ENCODE results near the gene ZNF330. TPM values are rescaled to one million over a fixed set of nuclear protein-coding genes. Genes with fewer than 3 reads are reported as not detected.
A peak's percentile ranks its signal among the peaks of the same experiment; 100 is the strongest.
"Not testable (repeated sequence)": the region's sequence is repeated elsewhere in the genome, so short reads cannot be mapped to it uniquely, and the experiment has no call there.

ZNF330 gene
- total RNA-seq, 1 experiment from 2014 or later: 43.9 TPM

DNA sequence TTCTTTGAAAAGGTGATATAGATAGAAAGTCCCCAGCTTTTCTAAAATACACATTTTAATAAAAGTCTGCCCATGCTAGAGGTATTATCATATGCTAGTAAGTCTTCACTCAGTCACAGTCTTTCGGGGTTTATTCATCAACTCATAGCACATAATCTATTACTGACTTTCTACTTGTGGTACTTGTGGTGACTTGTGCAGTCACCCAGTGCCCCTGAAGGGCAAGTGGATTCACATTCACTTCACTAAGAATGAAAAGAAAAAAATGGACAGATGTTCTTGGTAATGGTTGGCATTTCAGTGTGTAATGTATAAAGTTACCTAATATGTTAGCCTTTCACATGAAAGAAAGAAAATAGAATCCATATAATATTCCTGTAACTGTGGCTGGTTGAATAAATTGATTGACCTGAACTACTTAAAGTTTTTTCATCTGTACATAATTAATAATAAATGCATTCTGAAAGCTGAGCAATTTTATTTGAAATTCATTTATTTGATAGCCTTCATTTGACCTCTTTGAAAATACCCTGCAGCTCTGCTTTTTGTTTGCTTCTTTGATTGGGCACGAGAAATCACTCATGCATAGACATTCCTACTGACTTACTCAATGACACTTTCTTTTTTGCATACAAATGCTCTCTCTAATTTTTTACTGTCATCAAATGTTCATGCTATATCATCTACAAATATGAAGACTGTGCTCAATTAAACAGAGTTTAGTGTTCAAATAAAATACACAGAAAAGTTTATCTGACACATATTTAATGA is 39.5 kb upstream of the ZNF330 start (continued):
- TF ChIP-seq GRHL2 (CRISPR knock-in tag; IDR thresholded peaks at IDR 0.05; ENCODE audit: insufficient replicate concordance, severe bottlenecking) (no peak), NFE2L1 (CRISPR knock-in tag; IDR thresholded peaks at IDR 0.05) (no peak), ZNF232 (CRISPR knock-in tag; IDR thresholded peaks at IDR 0.05) (no peak), CBFB (CRISPR knock-in tag; IDR thresholded peaks at IDR 0.05; ENCODE audit: low read depth) (no peak), ZNF671 (CRISPR knock-in tag; IDR thresholded peaks at IDR 0.05) (no peak), RELA (CRISPR knock-in tag; IDR thresholded peaks at IDR 0.05; ENCODE audit: borderline replicate concordance) (no peak), ZNF263 (CRISPR knock-in tag; IDR thresholded peaks at IDR 0.05; ENCODE audit: low read depth) (no peak), CREM (CRISPR knock-in tag; IDR thresholded peaks at IDR 0.05) (no peak)
- TF ChIP-seq, protein P1, sequence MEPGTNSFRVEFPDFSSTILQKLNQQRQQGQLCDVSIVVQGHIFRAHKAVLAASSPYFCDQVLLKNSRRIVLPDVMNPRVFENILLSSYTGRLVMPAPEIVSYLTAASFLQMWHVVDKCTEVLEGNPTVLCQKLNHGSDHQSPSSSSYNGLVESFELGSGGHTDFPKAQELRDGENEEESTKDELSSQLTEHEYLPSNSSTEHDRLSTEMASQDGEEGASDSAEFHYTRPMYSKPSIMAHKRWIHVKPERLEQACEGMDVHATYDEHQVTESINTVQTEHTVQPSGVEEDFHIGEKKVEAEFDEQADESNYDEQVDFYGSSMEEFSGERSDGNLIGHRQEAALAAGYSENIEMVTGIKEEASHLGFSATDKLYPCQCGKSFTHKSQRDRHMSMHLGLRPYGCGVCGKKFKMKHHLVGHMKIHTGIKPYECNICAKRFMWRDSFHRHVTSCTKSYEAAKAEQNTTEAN (CRISPR knock-in tag; IDR thresholded peaks at IDR 0.05): no peak
- TF ChIP-seq, protein P2, sequence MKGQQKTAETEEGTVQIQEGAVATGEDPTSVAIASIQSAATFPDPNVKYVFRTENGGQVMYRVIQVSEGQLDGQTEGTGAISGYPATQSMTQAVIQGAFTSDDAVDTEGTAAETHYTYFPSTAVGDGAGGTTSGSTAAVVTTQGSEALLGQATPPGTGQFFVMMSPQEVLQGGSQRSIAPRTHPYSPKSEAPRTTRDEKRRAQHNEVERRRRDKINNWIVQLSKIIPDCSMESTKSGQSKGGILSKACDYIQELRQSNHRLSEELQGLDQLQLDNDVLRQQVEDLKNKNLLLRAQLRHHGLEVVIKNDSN (CRISPR knock-in tag; IDR thresholded peaks at IDR 0.05): no peak
- TF ChIP-seq, protein P3, sequence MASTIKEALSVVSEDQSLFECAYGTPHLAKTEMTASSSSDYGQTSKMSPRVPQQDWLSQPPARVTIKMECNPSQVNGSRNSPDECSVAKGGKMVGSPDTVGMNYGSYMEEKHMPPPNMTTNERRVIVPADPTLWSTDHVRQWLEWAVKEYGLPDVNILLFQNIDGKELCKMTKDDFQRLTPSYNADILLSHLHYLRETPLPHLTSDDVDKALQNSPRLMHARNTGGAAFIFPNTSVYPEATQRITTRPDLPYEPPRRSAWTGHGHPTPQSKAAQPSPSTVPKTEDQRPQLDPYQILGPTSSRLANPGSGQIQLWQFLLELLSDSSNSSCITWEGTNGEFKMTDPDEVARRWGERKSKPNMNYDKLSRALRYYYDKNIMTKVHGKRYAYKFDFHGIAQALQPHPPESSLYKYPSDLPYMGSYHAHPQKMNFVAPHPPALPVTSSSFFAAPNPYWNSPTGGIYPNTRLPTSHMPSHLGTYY (CRISPR knock-in tag; IDR thresholded peaks at IDR 0.05): no peak
- TF ChIP-seq, protein P4, sequence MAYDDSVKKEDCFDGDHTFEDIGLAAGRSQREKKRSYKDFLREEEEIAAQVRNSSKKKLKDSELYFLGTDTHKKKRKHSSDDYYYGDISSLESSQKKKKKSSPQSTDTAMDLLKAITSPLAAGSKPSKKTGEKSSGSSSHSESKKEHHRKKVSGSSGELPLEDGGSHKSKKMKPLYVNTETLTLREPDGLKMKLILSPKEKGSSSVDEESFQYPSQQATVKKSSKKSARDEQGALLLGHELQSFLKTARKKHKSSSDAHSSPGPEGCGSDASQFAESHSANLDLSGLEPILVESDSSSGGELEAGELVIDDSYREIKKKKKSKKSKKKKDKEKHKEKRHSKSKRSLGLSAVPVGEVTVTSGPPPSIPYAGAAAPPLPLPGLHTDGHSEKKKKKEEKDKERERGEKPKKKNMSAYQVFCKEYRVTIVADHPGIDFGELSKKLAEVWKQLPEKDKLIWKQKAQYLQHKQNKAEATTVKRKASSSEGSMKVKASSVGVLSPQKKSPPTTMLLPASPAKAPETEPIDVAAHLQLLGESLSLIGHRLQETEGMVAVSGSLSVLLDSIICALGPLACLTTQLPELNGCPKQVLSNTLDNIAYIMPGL (CRISPR knock-in tag; IDR thresholded peaks at IDR 0.05): no peak
- TF ChIP-seq, protein P5, sequence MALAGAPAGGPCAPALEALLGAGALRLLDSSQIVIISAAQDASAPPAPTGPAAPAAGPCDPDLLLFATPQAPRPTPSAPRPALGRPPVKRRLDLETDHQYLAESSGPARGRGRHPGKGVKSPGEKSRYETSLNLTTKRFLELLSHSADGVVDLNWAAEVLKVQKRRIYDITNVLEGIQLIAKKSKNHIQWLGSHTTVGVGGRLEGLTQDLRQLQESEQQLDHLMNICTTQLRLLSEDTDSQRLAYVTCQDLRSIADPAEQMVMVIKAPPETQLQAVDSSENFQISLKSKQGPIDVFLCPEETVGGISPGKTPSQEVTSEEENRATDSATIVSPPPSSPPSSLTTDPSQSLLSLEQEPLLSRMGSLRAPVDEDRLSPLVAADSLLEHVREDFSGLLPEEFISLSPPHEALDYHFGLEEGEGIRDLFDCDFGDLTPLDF (CRISPR knock-in tag; IDR thresholded peaks at IDR 0.05): no peak

DNA sequence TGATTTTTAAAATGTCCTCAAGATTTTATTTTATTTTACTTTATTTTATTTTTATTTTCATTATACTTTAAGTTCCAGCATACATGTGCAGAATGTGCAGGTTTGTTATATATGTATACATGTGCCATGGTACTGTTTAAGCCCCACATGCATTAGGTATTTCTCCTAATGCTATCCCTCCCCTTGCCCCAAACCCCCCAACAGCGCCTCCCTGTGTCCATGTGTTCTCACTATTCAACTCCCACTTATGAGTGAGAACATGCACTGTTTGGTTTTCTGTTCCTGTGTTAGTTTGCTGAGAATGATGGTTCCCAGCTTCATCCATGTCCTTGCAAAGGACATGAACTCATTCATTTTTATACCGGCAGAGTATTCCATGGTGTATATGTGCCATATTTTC is 37.2 kb upstream of the ZNF330 start:
- ATAC-seq: peak; percentile 66
- peak; percentile 42 for DNase-seq (ENCODE audit: low spot score)
- CTCF ChIA-PET; H3K27ac Mint-ChIP-seq; H3K9me3 Mint-ChIP-seq; H3K4me1 Mint-ChIP-seq; H3K36me3 Mint-ChIP-seq; H3K27me3 Mint-ChIP-seq (ENCODE audit: low read depth); H3K4me3 Mint-ChIP-seq; POLR2A ChIA-PET: not testable (repeated sequence)
- TF ChIP-seq, protein P6, sequence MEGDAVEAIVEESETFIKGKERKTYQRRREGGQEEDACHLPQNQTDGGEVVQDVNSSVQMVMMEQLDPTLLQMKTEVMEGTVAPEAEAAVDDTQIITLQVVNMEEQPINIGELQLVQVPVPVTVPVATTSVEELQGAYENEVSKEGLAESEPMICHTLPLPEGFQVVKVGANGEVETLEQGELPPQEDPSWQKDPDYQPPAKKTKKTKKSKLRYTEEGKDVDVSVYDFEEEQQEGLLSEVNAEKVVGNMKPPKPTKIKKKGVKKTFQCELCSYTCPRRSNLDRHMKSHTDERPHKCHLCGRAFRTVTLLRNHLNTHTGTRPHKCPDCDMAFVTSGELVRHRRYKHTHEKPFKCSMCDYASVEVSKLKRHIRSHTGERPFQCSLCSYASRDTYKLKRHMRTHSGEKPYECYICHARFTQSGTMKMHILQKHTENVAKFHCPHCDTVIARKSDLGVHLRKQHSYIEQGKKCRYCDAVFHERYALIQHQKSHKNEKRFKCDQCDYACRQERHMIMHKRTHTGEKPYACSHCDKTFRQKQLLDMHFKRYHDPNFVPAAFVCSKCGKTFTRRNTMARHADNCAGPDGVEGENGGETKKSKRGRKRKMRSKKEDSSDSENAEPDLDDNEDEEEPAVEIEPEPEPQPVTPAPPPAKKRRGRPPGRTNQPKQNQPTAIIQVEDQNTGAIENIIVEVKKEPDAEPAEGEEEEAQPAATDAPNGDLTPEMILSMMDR (IDR thresholded peaks at IDR 0.05): peak; percentile 24; the same call in 1 of the 2 replicates

DNA sequence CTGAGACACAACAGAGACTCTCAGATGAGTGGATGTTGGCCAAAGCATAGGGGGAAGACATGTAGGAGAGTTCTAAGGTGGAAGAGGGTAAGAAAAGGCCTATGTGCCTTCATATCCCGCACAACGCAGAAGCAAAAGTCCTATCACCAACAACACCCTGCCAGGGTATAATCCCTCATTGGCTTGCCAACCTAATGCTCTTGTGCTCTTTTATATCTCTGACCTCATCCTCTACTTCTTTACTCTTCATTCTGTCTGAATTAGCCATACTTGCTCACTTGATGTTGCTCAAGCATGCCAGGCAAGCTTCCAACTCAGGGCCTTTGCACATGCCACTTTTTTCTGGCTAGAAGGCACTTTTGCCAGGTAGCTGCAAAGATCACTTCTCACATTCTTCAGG is 28.1 kb upstream of the ZNF330 start:
- H3K9me3 Mint-ChIP-seq: peaks cover 7% of the 10 kb centered on the region
- 0 out of 2 replicates have a peak, but pooled peaks cover 3% of the 10 kb centered on the region for H3K36me3 Mint-ChIP-seq
- CTCF ChIA-PET: no interaction called here
- TF ChIP-seq EMX1 (CRISPR knock-in tag; IDR thresholded peaks at IDR 0.05): no peak
- no peak for TF ChIP-seq NFYB (CRISPR knock-in tag; conservative IDR thresholded peaks at IDR 0.05; ENCODE audit: low read depth)
- TF ChIP-seq ZNF396 (CRISPR knock-in tag; IDR thresholded peaks at IDR 0.05; ENCODE audit: borderline replicate concordance): no peak
- no peak for TF ChIP-seq SP1 (CRISPR knock-in tag; conservative IDR thresholded peaks at IDR 0.05)
- no peak for TF ChIP-seq ZBTB21 (CRISPR knock-in tag; IDR thresholded peaks at IDR 0.05; ENCODE audit: borderline replicate concordance)
- no peak for TF ChIP-seq ZNF121 (CRISPR knock-in tag; IDR thresholded peaks at IDR 0.05)
- TF ChIP-seq, protein P7, sequence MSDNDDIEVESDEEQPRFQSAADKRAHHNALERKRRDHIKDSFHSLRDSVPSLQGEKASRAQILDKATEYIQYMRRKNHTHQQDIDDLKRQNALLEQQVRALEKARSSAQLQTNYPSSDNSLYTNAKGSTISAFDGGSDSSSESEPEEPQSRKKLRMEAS (CRISPR knock-in tag; IDR thresholded peaks at IDR 0.05): no peak
- TF ChIP-seq SOX15 (CRISPR knock-in tag; IDR thresholded peaks at IDR 0.05): no peak
- TF ChIP-seq, protein P8, sequence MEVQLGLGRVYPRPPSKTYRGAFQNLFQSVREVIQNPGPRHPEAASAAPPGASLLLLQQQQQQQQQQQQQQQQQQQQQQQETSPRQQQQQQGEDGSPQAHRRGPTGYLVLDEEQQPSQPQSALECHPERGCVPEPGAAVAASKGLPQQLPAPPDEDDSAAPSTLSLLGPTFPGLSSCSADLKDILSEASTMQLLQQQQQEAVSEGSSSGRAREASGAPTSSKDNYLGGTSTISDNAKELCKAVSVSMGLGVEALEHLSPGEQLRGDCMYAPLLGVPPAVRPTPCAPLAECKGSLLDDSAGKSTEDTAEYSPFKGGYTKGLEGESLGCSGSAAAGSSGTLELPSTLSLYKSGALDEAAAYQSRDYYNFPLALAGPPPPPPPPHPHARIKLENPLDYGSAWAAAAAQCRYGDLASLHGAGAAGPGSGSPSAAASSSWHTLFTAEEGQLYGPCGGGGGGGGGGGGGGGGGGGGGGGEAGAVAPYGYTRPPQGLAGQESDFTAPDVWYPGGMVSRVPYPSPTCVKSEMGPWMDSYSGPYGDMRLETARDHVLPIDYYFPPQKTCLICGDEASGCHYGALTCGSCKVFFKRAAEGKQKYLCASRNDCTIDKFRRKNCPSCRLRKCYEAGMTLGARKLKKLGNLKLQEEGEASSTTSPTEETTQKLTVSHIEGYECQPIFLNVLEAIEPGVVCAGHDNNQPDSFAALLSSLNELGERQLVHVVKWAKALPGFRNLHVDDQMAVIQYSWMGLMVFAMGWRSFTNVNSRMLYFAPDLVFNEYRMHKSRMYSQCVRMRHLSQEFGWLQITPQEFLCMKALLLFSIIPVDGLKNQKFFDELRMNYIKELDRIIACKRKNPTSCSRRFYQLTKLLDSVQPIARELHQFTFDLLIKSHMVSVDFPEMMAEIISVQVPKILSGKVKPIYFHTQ (CRISPR knock-in tag; IDR thresholded peaks at IDR 0.05): no peak

More for the DNA sequence above, 28.1 kb upstream of the ZNF330 start:
- Mint-ChIP-seq H3K27ac (no peak overlapping the region), H3K27me3 (ENCODE audit: low read depth) (no peaks in the 10 kb centered on the region; the same call in 1 of the 2 replicates), H3K4me1 (peaks cover 6% of the 10 kb centered on the region), H3K4me3 (no peak overlapping the region)
- ATAC-seq: no peak
- POLR2A ChIA-PET: no interaction called here
- DNase-seq (ENCODE audit: low spot score): no peak
